Gastrocnemius medialis (tissue), 4 donors: ENCODE data around the gene FAM168A. TPM values are rescaled to one million over a fixed set of nuclear protein-coding genes. Genes with fewer than 3 reads are reported as not detected.

Experiments used
- ATAC-seq, 2 donors: fragments of 150-250 bp; one replicate each; pipeline ENCODE4 v1.9.1; 2016
- DNase-seq, 2 donors: peaks; one replicate each; pipeline ENCODE4 v3.0.0-alpha.2; 2019
- H3K27ac ChIP-seq, 4 donors: fragments of 200-600 bp; sonication (generic); 1 replicate in 1 of 4; 2 replicates in 3 of 4; pipeline ENCODE4 v1.5.1; 2016 to 2018; ENCODE audit warnings: mild to moderate bottlenecking in 2 of 4, moderate library complexity in 1 of 4
- H3K27me3 ChIP-seq, 3 donors: fragments of 200-600 bp; sonication (generic) in 2 of 3; 1 replicate in 1 of 3; 2 replicates in 2 of 3; pipeline versions ENCODE4 v1.5.1 to v1.6.0; 2016 to 2019; ENCODE audit warnings: mild to moderate bottlenecking in 1 of 3, moderate library complexity in 1 of 3
- H3K36me3 ChIP-seq, 2 donors: fragments of 200-600 bp; sonication (generic) in 1 of 2; one replicate each; pipeline ENCODE4 v1.5.1; 2017 to 2018
- H3K4me1 ChIP-seq, 2 donors: fragments of 200-600 bp; sonication (generic) in 1 of 2; one replicate each; pipeline ENCODE4 v1.5.1; 2016 to 2017; ENCODE audit warnings: mild to moderate bottlenecking in 2 of 2
- H3K4me3 ChIP-seq, 4 donors: fragments of 200-600 bp; sonication (generic) in 3 of 4; 1 replicate in 1 of 4; 2 replicates in 3 of 4; pipeline ENCODE4 v1.5.1; 2016 to 2019; ENCODE audit warnings: mild to moderate bottlenecking in 2 of 4
- H3K9me3 ChIP-seq, 3 donors: fragments of 200-600 bp; sonication (generic) in 2 of 3; 1 replicate in 1 of 3; 2 replicates in 2 of 3; pipeline ENCODE4 v1.5.1; 2016 to 2019
- CTCF ChIP-seq, 5 experiments: fragments of 450-650 bp in 3 of 5; fragments of 200-600 bp in 2 of 5; sonication (generic) in 2 of 5; IDR thresholded peaks in 4 of 5; conservative IDR thresholded peaks in 1 of 5; 1 replicate in 4 of 5; 2 replicates in 1 of 5; pipeline ENCODE4 v1.5.1; 2016 to 2019; ENCODE audit warnings: antibody characterized with exemption in 5 of 5, mild to moderate bottlenecking in 3 of 5, moderate library complexity in 3 of 5
- POLR2A ChIP-seq, 2 donors: fragments of 450-650 bp; IDR thresholded peaks; one replicate each; pipeline ENCODE4 v1.6.1; 2017; ENCODE audit warnings: antibody characterized with exemption in 2 of 2, mild to moderate bottlenecking in 2 of 2, moderate library complexity in 2 of 2
- in situ Hi-C, 4 donors: fragments of 200-750 bp; cut with MboI; loops; one replicate each; pipeline versions ENCODE4 v1.15.0 to v1.8.0; 2017; ENCODE audit warnings: low sequenced_read_pairs in 4 of 4
- intact Hi-C: fragments of 100-400 bp; cut with DNase I; formaldehyde crosslinking; loops from one replicate; pipeline ENCODE4 v1.15.1; 2023; ENCODE audit warnings: low total_unique reads
- total RNA-seq, 4 donors: library from RNA; depleted of rRNA; stranded (reverse); fragments of >200 nt; gene quantifications; one replicate each; pipeline versions ENCODE4 v1.1.0 to v1.2.3, GENCODE V29; 2016

Gene FAM168A
- total RNA-seq, 4 donors from 2014 or later = 15.9 to 29.3 (median 21.4) TPM

GRCh38 chr11:73467505-73467904 lies 130.4 kb downstream of the FAM168A start:
- H3K9me3 ChIP-seq = no peaks in the 10 kb centered on the region
- intact Hi-C loops = loop anchor here (5.0 kb wide), 1 partner anchor 90 kb away; the partner anchor contains the start of gene RELT
- H3K27me3 ChIP-seq = no peaks in the 10 kb centered on the region
- H3K4me1 ChIP-seq = peaks cover 68 to 70% of the 10 kb centered on the region in 2 donors
- peak overlapping the region; percentile 83 to 94 (median 92) for H3K27ac ChIP-seq
- H3K36me3 ChIP-seq = no peaks in the 10 kb centered on the region
- in situ Hi-C loops = no loop called here
- peak; percentile 51 to 76 for ATAC-seq
- peak; percentile 37 to 48 for DNase-seq
- peak overlapping the region in 3 of 4 donors; percentile 1 to 21 (median 16) for H3K4me3 ChIP-seq
- TF ChIP-seq CTCF (IDR thresholded peaks at IDR 0.05 in 4 of 5, conservative IDR thresholded peaks at IDR 0.05 in 1 of 5) (no peak), POLR2A (IDR thresholded peaks at IDR 0.05) (peak in 1 of 2 donors; percentile 27)

- no peak for TF ChIP-seq POLR2A (IDR thresholded peaks at IDR 0.05)
- TF ChIP-seq CTCF (IDR thresholded peaks at IDR 0.05 in 4 of 5, conservative IDR thresholded peaks at IDR 0.05 in 1 of 5) = no peak
- H3K27me3 ChIP-seq = no peaks in the 10 kb centered on the region
- no peak for ATAC-seq
- intact Hi-C loops = loop anchor here (5.0 kb wide), 1 partner anchor 89 kb away; the partner anchor contains the start of gene RELT
- no peak for DNase-seq
- peaks cover 77 to 79% of the 10 kb centered on the region in 2 donors for H3K4me1 ChIP-seq
- peak overlapping the region; percentile 83 to 94 (median 92) for H3K27ac ChIP-seq
- in situ Hi-C loops = no loop called here
- H3K4me3 ChIP-seq = no peak overlapping the region
- no peaks in the 10 kb centered on the region for H3K9me3 ChIP-seq
- H3K36me3 ChIP-seq = no peaks in the 10 kb centered on the region
Measured at GRCh38 chr11:73466643-73467042, 131.3 kb downstream of the FAM168A start.

GRCh38 chr11:73465871-73466270 lies 132.0 kb downstream of the FAM168A start:
- Histone ChIP-seq H3K4me1 (peaks cover 82 to 84% of the 10 kb centered on the region in 2 donors), H3K9me3 (no peaks in the 10 kb centered on the region), H3K27ac (peak overlapping the region; percentile 20 to 92 (median 46)), H3K36me3 (no peaks in the 10 kb centered on the region), H3K27me3 (no peaks in the 10 kb centered on the region), H3K4me3 (no peak overlapping the region)
- intact Hi-C loops (loop anchor here (5.0 kb wide), 1 partner anchor 89 kb away; the partner anchor contains the start of gene RELT), in situ Hi-C loops (no loop called here)
- TF ChIP-seq CTCF (IDR thresholded peaks at IDR 0.05 in 4 of 5, conservative IDR thresholded peaks at IDR 0.05 in 1 of 5) = no peak
- no peak for TF ChIP-seq POLR2A (IDR thresholded peaks at IDR 0.05)
- ATAC-seq (no peak), DNase-seq (no peak)

GRCh38 chr11:73465023-73465675 lies 132.8 kb downstream of the FAM168A start:
- H3K4me1 ChIP-seq = peaks cover 74 to 77% of the 10 kb centered on the region in 2 donors
- no peak for TF ChIP-seq CTCF (IDR thresholded peaks at IDR 0.05 in 4 of 5, conservative IDR thresholded peaks at IDR 0.05 in 1 of 5)
- no peak for TF ChIP-seq POLR2A (IDR thresholded peaks at IDR 0.05)
- ATAC-seq = no peak
- H3K27me3 ChIP-seq = no peaks in the 10 kb centered on the region
- no peaks in the 10 kb centered on the region for H3K9me3 ChIP-seq
- intact Hi-C loops (loop anchor here (5.0 kb wide), 1 partner anchor 88 kb away; the partner anchor contains the start of gene RELT), in situ Hi-C loops (no loop called here)
- no peak overlapping the region for H3K4me3 ChIP-seq
- no peaks in the 10 kb centered on the region for H3K36me3 ChIP-seq
- peak overlapping the region; percentile 20 to 92 (median 46) for H3K27ac ChIP-seq
- no peak for DNase-seq
